Erythroblast (primary cell): ENCODE measurements around the gene ONECUT1.

Source experiments
- DNase-seq, 2 experiments: peaks; one replicate each; lab custom pipeline; 2025; lab: John Stamatoyannopoulos, UW
- GATA1 ChIP-seq: IDR thresholded peaks from 2 replicates; pipeline ENCODE4 v1.6.1; 2011; ENCODE audit warnings: low read depth, mild to moderate bottlenecking, control low read depth, low read length, moderate library complexity
- POLR2A ChIP-seq: IDR thresholded peaks from 2 replicates; pipeline ENCODE4 v1.6.1; 2011; ENCODE audit warnings: mild to moderate bottlenecking, low read length

Gene ONECUT1

GRCh38 chr15:52783191-52783829 is 6.8 kb downstream of the ONECUT1 start:
- TF ChIP-seq GATA1 (no peak), POLR2A (no peak)
- no peak for DNase-seq

DNA sequence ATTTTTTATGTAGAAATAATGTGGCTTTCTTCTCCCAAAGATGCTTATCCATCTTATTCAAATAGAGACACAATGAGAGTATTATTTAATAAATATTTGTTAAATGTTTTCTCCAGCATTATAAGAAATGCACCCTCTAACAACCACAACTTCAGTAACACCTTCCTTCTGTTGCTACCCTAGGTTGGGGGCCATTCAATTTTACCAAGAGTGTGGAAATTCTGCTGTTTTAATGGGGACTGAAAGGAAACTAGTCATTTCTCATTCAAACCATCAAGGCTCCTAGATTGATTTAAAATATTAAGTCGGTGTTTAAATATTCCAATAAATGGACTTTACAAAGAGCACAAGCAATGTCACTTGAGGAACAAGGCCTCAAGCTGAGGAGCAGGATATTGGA is 7.6 kb downstream of the ONECUT1 start:
- TF ChIP-seq POLR2A, result no peak
- no peak for TF ChIP-seq GATA1
- no peak for DNase-seq

DNA sequence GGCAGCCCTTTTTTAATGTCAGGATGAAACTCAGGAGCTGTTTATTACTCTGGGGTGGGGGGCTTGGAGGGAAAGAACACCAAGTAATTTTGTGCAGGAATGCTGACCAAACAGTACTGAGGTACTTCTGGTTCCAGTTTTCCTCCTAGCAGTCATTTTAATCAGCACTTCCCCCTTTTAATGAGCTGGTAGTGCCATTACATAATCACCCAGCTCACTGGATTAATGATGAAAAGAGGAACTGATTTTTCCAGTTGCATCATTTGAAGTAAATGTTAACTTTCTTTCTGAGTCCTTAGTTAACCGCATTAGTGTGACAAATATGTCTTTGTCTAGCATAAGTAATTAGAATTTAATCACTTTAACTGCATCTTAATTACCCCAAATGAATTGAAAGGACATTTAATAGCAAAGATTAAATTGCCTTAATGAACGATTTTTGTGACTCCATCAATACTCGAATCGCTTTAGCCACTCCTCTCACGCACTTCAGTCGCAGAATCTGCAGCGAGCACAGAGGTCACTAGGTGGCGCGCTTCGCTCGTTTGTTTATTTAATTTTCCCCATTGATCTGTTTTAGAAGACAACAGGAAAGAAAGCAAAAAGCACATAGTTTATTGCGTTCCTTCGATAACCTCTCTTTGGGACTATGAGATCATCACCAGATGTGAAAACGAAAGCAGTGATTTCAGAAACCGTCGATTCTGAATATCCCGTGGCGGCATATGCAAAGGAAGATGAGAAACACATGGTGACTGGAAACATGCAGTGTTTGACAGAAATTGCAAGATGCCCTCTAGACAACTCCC is 9.8 kb downstream of the ONECUT1 start:
- peak; percentile 40 to 64 for DNase-seq
- TF ChIP-seq POLR2A (no peak), GATA1 (no peak)

DNA sequence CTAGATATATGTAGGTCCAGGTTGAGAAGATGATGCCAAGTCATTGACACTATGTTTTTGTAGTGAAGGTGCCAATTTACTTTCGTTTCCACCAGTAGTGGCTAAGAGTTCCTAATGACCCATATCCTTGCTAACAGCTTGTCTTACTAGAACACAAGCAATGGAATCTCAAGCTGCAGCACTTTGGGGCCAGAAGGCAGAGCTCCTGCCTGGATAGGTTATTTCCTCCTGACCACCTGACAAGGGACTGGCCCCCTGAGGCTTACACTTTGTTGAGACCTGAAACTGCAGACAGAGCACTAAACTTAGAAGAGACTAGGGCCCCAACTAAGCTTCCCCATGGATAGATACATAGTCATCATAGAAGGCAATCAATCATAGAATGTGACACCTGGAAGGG is 11.7 kb downstream of the ONECUT1 start:
- TF ChIP-seq POLR2A, result no peak
- TF ChIP-seq GATA1, result no peak
- DNase-seq, result no peak

DNA sequence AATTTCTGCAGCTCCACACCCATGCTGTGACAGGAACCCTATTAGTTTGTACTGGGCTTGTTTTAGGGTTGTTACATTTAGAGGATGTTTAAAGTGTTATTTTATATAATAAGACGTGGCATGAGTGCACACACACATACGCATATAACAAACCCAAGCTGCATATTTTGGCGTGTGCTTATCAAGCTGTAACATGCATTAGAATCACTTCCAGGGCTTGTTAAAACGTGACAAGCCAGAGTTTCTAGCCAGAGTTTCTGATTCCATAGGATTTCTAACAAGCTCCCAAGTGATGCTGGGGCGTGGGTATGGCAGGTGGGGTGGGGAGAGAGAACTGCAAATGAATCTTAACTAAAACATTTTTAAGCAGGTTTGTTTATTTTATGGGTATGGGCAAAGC is 17.4 kb downstream of the ONECUT1 start:
- TF ChIP-seq POLR2A (no peak), GATA1 (no peak)
- no peak for DNase-seq

DNA sequence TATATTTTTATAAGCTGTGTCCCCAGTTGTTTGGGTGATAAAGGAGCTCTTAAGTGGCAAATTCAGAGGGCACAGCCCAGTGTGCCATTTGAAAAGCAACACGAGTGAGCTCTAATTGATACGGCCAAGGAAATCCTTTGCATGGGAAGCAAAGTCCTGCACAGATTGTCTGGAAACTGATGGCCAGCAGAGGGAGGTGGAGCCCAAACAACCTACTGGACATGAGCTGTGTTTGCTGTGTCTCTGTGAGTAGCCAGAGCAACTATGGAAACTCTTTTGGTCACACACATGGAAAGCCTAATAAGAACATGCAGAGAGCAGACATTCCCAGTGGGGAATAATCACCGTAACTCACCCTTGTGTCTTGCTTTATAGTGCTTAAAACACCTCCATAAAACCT is 24.4 kb downstream of the ONECUT1 start:
- no peak for DNase-seq
- no peak for TF ChIP-seq POLR2A
- no peak for TF ChIP-seq GATA1

DNA sequence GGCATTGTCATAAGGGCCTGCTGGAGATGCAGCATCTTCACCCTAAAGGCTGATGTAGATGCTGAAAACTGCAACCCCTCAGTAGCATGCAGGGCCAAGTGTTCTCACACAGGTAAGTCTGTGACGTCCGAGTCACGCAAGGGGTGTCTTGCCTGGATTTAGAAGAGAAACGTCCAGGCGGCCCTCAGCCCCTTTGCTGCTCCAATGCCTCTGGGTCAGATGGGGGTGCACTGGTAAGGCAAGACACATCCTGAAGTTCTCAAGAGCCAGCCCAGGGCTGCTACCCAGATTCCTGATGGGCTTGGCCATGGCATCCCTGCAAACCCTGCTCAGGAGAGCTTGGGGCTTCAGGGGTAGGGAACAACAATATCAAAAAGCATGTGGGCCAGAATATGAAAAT is 25.4 kb downstream of the ONECUT1 start:
- no peak for TF ChIP-seq GATA1
- no peak for TF ChIP-seq POLR2A

DNA sequence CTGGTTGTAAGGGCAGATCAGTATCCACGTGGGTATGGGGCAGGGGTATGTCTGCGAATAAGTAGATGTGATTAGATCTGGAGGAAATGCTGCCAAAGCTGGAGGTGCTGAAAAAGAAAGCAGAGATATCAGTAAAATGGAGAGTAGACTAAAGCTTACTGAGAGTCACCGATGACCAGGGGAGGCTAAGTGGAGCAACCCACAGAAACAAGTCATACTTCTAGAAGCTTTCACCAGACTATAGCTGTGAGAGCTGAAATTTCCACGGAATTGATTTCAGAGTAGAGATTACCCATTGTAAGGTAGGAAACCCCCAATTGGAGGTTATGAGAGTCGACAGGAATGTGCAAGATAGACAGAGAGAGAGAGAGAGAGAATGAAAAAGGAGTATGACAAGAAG is 27.5 kb downstream of the ONECUT1 start:
- DNase-seq, result no peak
- TF ChIP-seq POLR2A (no peak), GATA1 (no peak)

More for the DNA sequence above, 25.4 kb downstream of the ONECUT1 start:
- no peak for DNase-seq

GRCh38 chr15:52760562-52760961 is 29.6 kb downstream of the ONECUT1 start:
- TF ChIP-seq POLR2A (no peak), GATA1 (no peak)

DNA sequence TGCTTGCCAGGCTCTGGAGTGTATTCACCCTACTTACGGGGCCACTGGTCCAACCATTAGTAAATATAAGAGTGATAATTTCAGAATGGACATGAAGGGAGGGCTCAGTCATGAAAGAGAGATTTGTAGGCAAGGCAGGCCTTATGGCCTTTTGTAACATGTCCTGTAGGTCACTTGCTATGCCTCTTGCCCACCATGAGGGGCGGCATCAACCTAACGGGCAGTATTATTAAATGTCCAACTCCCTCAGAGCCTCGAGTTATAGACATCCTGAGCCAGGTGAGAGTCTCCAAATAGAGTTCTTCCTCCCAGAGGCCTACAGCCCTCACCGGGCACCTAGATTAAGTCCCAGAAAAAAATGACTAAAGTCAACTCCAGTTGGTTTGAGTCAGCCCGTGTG is 30.2 kb downstream of the ONECUT1 start:
- DNase-seq, result no peak
- TF ChIP-seq POLR2A (no peak), GATA1 (no peak)

More at GRCh38 chr15:52760562-52760961, 29.6 kb downstream of the ONECUT1 start:
- DNase-seq, result no peak

DNA sequence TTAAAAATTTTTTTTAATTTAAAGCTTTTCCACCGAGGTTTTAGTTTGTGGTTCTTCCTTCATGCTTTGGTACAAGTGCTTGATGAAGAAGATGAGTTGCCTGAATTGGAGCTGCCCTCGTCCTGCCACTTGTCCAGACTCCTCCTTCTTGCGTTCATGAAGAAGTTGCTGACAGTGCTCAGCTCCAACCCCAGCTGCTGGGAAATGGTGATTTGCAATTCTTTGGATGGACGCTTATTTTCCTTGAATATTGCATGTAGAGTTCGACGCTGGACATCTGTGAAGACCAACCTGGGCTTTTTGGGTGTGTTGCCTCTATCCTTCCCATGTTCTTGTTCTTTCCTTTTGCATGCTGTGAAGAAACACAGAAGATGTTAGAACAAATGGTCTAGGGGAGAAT is 32.6 kb downstream of the ONECUT1 start:
- TF ChIP-seq GATA1, result no peak
- TF ChIP-seq POLR2A, result no peak

DNA sequence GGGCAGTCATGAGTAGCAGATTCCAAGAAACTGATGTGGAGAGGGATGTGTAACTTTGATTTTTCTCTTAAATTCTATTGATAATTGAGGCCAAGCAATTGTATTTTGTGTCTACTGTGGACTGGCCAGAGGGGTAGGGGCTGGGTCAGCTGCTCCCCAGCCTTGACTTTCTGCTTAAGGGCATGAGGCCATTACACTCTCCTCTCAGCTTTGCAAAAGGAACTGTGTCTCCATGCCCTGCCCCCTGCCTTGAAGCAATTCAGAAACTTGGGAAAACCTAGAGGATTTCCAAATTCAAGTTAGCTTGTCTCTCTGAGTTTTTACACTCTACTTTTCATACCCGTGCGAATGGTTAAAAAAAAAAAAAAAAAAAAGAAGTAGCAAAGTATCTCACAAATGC is 38.6 kb downstream of the ONECUT1 start:
- TF ChIP-seq GATA1 (no peak), POLR2A (no peak)
- no peak for DNase-seq

More for the DNA sequence above, 32.6 kb downstream of the ONECUT1 start:
- DNase-seq, result no peak

GRCh38 chr15:52749258-52749657 is 40.9 kb downstream of the ONECUT1 start:
- no peak for DNase-seq
- TF ChIP-seq GATA1 (no peak), POLR2A (no peak)

- no peak for DNase-seq
- no peak for TF ChIP-seq POLR2A
- TF ChIP-seq GATA1, result no peak
These were observed 43.9 kb downstream of the ONECUT1 start for GRCh38 chr15:52746162-52746757.

- no peak for TF ChIP-seq POLR2A
- no peak for TF ChIP-seq GATA1
- no peak for DNase-seq
These were observed 44.6 kb downstream of the ONECUT1 start for GRCh38 chr15:52745326-52746161.
